H9 (cell line): Measurements from ENCODE around the gene MYOZ3. TPM values are rescaled to one million over a fixed set of nuclear protein-coding genes. Genes with fewer than 3 reads are reported as not detected.

Experiments
- DNase-seq: peaks from one replicate; pipeline ENCODE4 v3.0.0-alpha.2; 2017
- H2AFZ ChIP-seq: one replicate; pipeline ENCODE4 v1.6.1; 2013; ENCODE audit warnings: mild to moderate bottlenecking, low read length, control low read depth, moderate library complexity
- H2AK5ac ChIP-seq: 2 replicates; pipeline ENCODE4 v1.6.1; 2013; ENCODE audit warnings: low read length, control low read depth, mixed read lengths; ENCODE audit not compliant: insufficient read length
- H2BK120ac ChIP-seq: one replicate; pipeline ENCODE4 v1.6.1; 2013; ENCODE audit warnings: low read depth, mild to moderate bottlenecking, low read length, control low read depth, inconsistent platforms; ENCODE audit not compliant: poor library complexity, severe bottlenecking
- H2BK12ac ChIP-seq: 2 replicates; pipeline ENCODE4 v1.6.1; 2013; ENCODE audit warnings: low read length, control low read depth, mixed read lengths, low read depth; ENCODE audit not compliant: insufficient read length
- H2BK15ac ChIP-seq: 2 replicates; pipeline ENCODE4 v1.6.1; 2013; ENCODE audit warnings: low read depth, low read length, control low read depth
- H2BK20ac ChIP-seq: one replicate; pipeline ENCODE4 v1.6.1; 2013; ENCODE audit warnings: low read depth, mild to moderate bottlenecking, low read length, control low read depth, inconsistent platforms; ENCODE audit not compliant: poor library complexity, severe bottlenecking
- H2BK5ac ChIP-seq: 2 replicates; pipeline ENCODE4 v1.6.1; 2013; ENCODE audit warnings: low read length, control low read depth, mixed read lengths; ENCODE audit not compliant: insufficient read length
- H3K14ac ChIP-seq: 2 replicates; pipeline ENCODE4 v1.6.1; 2013; ENCODE audit warnings: low read length, control low read depth; ENCODE audit not compliant: insufficient read depth
- H3K18ac ChIP-seq: 2 replicates; pipeline ENCODE4 v1.6.1; 2013; ENCODE audit warnings: low read depth, mild to moderate bottlenecking, mixed read lengths, low read length, control low read depth; ENCODE audit not compliant: insufficient read length
- H3K23ac ChIP-seq: 2 replicates; pipeline ENCODE4 v1.6.1; 2013; ENCODE audit warnings: low read length, control low read depth, mixed read lengths, low read depth; ENCODE audit not compliant: insufficient read length
- H3K23me2 ChIP-seq: 2 replicates; pipeline ENCODE4 v1.6.1; 2013; ENCODE audit warnings: low read depth, mild to moderate bottlenecking, mixed read lengths, low read length, control low read depth; ENCODE audit not compliant: insufficient read length, poor library complexity, severe bottlenecking
- H3K27ac ChIP-seq: 2 replicates; pipeline ENCODE4 v1.5.1; 2013; ENCODE audit warnings: low read length, control low read depth, mixed read lengths, low read depth; ENCODE audit not compliant: insufficient read length
- H3K27me3 ChIP-seq: 2 replicates; pipeline ENCODE4 v1.6.1; 2013; ENCODE audit warnings: low read length, control low read depth, inconsistent platforms; ENCODE audit not compliant: insufficient read depth
- H3K4ac ChIP-seq: 2 replicates; pipeline ENCODE4 v1.6.1; 2013; ENCODE audit warnings: low read depth, mild to moderate bottlenecking, control low read depth, inconsistent platforms, low read length, moderate library complexity
- H3K4me1 ChIP-seq: 2 replicates; pipeline ENCODE4 v1.6.1; 2013; ENCODE audit warnings: low read length, control low read depth, inconsistent platforms; ENCODE audit not compliant: insufficient read depth
- H3K4me2 ChIP-seq: 2 replicates; pipeline ENCODE4 v1.6.1; 2013; ENCODE audit warnings: low read length, control low read depth, mixed read lengths; ENCODE audit not compliant: insufficient read length, insufficient read depth
- H3K56ac ChIP-seq: 2 replicates; pipeline ENCODE4 v1.6.1; 2013; ENCODE audit warnings: low read depth, mild to moderate bottlenecking, mixed read lengths, low read length, control low read depth; ENCODE audit not compliant: insufficient read length
- H3K79me1 ChIP-seq: 2 replicates; pipeline ENCODE4 v1.6.1; 2013; ENCODE audit warnings: low read depth, mild to moderate bottlenecking, moderate library complexity, low read length, control low read depth, inconsistent platforms; ENCODE audit not compliant: insufficient read depth, poor library complexity, severe bottlenecking
- H3K79me2 ChIP-seq: 2 replicates; pipeline ENCODE4 v1.6.1; 2013; ENCODE audit warnings: low read length, control low read depth, inconsistent platforms; ENCODE audit not compliant: insufficient read depth
- H3K9ac ChIP-seq: 2 replicates; pipeline ENCODE4 v1.6.1; 2013; ENCODE audit warnings: low read length, control low read depth, mixed read lengths; ENCODE audit not compliant: insufficient read length; ENCODE audit errors: extremely low read depth
- H3K9me3 ChIP-seq: one replicate; pipeline ENCODE4 v1.6.1; 2013; ENCODE audit warnings: low read depth, low read length, inconsistent platforms; ENCODE audit not compliant: control insufficient read depth
- H3T11ph ChIP-seq: one replicate; pipeline ENCODE4 v1.6.1; 2013; ENCODE audit warnings: mild to moderate bottlenecking, low read length, control low read depth, inconsistent platforms
- H4K20me1 ChIP-seq: one replicate; pipeline ENCODE4 v1.6.1; 2013; ENCODE audit not compliant: control insufficient read depth, insufficient read length, insufficient read depth
- H4K5ac ChIP-seq: 2 replicates; pipeline ENCODE4 v1.6.1; 2013; ENCODE audit warnings: low read depth, mild to moderate bottlenecking, mixed read lengths, low read length, control low read depth; ENCODE audit not compliant: insufficient read length
- H4K8ac ChIP-seq: replicated peaks from 2 replicates; pipeline ENCODE4 v1.6.1; 2013; ENCODE audit warnings: low read length, control low read depth, mixed read lengths, low read depth; ENCODE audit not compliant: insufficient read length
- H4K91ac ChIP-seq: 2 replicates; pipeline ENCODE4 v1.6.1; 2013; ENCODE audit warnings: low read depth, mild to moderate bottlenecking, moderate library complexity, mixed read lengths, low read length, control low read depth; ENCODE audit not compliant: insufficient read length
- H3K27ac Mint-ChIP-seq, 3 experiments: 2 replicates in 2 of 3; 3 replicates in 1 of 3; pipeline ENCODE4 v1.8.0; 2020 to 2021; ENCODE audit warnings: mixed read lengths in 3 of 3, mild to moderate bottlenecking in 1 of 3, moderate library complexity in 1 of 3
- H3K27me3 Mint-ChIP-seq: 2 replicates; pipeline ENCODE4 v1.8.0; 2021; ENCODE audit warnings: low read depth, mild to moderate bottlenecking, moderate library complexity, mixed read lengths
- H3K36me3 Mint-ChIP-seq, 3 experiments: 2 replicates in 2 of 3; 3 replicates in 1 of 3; pipeline ENCODE4 v1.8.0; 2020 to 2021; ENCODE audit warnings: low read depth in 3 of 3, mixed read lengths in 3 of 3; ENCODE audit not compliant: insufficient read depth in 1 of 3
- H3K4me1 Mint-ChIP-seq, 2 experiments: 2 replicates each; pipeline ENCODE4 v1.8.0; 2020; ENCODE audit warnings: mixed read lengths in 2 of 2
- H3K4me3 Mint-ChIP-seq, 2 experiments: 2 replicates in 1 of 2; 3 replicates in 1 of 2; pipeline ENCODE4 v1.8.0; 2020 to 2021; ENCODE audit warnings: mild to moderate bottlenecking in 2 of 2, mixed read lengths in 2 of 2, moderate library complexity in 1 of 2
- H3K9me3 Mint-ChIP-seq, 2 experiments: 2 replicates in 1 of 2; 3 replicates in 1 of 2; pipeline ENCODE4 v1.8.0; 2020; ENCODE audit warnings: mild to moderate bottlenecking in 2 of 2, mixed read lengths in 2 of 2, moderate library complexity in 1 of 2
- WGBS: extraction: QIAGEN DNeasy Blood & Tissue Kit; methylation state at CpG from one replicate; pipeline ENCODE4 v1.1.7; 2013; ENCODE audit warnings: missing lambda C conversion rate, low lambda C conversion rate, mixed read lengths; ENCODE audit not compliant: insufficient read length; ENCODE audit errors: extremely low coverage; 5-methylcytosine and 5-hydroxymethylcytosine counted together
- total RNA-seq: library from RNA; stranded (reverse); gene quantifications from 2 replicates; pipeline ENCODE4 v1.2.1, GENCODE V29; 2021
- TF ChIP-seq, protein P1 (sequence below): fragments of 200-600 bp; sonication (generic); conservative IDR thresholded peaks from 3 replicates; pipeline ENCODE4 v1.8.0; 2021; ENCODE audit warnings: antibody characterized with exemption, mild to moderate bottlenecking

MYOZ3 gene
- total RNA-seq, 1 experiment from 2014 or later, result 18.1 TPM

DNA sequence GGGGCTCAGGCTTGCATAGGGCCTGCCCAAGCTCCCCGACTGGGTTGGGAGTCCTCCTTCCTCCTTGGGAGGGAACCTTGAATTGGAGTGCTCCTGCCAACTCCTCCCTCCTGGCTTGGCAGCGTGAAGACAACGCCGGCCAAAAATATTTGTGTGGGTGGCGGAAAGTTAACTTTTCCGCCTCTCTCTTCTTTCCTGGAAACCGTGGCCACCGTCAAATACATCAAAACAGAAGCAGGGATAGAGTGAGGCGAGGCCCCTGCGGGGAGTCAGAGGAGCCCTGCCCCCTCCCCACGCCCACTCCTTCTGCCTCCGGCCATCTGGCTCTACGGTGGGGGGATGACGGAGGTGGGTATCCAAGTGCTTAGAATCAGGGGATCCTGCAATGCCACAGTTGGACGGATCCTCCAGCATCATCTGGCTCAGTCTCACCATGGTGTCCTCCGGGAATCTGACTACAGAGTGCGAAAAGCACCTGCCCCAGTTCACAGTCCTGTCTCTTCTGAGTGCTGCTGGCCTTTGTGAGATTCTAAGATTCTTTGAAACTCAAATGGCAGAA lies 45.8 kb upstream of the MYOZ3 start:
- Histone ChIP-seq H2BK120ac (no peak overlapping the region), H2AK5ac (no peak overlapping the region), H3K4ac (no peak overlapping the region), H3K18ac (no peak overlapping the region), H3K23me2 (no peaks in the 10 kb centered on the region), H3K4me1 (no peaks in the 10 kb centered on the region), H3K23ac (no peak overlapping the region), H2BK15ac (no peak overlapping the region), H3K9me3 (no peaks in the 10 kb centered on the region), H2BK12ac (no peak overlapping the region), H3K9ac (no peak overlapping the region), H3K4me2 (no peak overlapping the region), H2AFZ (no peak overlapping the region), H3K14ac (no peak overlapping the region), H3K79me1 (no peaks in the 10 kb centered on the region), H4K20me1 (no peaks in the 10 kb centered on the region), H3K79me2 (no peaks in the 10 kb centered on the region; the same call in 1 of the 2 replicates), H4K5ac (no peak overlapping the region), H3K27me3 (no peaks in the 10 kb centered on the region), H3K56ac (no peak overlapping the region), H4K91ac (no peak overlapping the region), H3K27ac (no peak overlapping the region), H2BK5ac (no peak overlapping the region), H3T11ph (no peak overlapping the region), H4K8ac (no peak overlapping the region), H2BK20ac (no peak overlapping the region)
- H3K27me3 Mint-ChIP-seq, result peaks cover 6% of the 10 kb centered on the region
- H3K9me3 Mint-ChIP-seq, result no peaks in the 10 kb centered on the region
- TF ChIP-seq, protein P1, sequence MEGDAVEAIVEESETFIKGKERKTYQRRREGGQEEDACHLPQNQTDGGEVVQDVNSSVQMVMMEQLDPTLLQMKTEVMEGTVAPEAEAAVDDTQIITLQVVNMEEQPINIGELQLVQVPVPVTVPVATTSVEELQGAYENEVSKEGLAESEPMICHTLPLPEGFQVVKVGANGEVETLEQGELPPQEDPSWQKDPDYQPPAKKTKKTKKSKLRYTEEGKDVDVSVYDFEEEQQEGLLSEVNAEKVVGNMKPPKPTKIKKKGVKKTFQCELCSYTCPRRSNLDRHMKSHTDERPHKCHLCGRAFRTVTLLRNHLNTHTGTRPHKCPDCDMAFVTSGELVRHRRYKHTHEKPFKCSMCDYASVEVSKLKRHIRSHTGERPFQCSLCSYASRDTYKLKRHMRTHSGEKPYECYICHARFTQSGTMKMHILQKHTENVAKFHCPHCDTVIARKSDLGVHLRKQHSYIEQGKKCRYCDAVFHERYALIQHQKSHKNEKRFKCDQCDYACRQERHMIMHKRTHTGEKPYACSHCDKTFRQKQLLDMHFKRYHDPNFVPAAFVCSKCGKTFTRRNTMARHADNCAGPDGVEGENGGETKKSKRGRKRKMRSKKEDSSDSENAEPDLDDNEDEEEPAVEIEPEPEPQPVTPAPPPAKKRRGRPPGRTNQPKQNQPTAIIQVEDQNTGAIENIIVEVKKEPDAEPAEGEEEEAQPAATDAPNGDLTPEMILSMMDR, result no peak
- no CpG with 5 or more reads among the region's 17 CpGs for WGBS
- peaks cover 43 to 45% of the 10 kb centered on the region in 2 experiments for H3K4me1 Mint-ChIP-seq
- H3K36me3 Mint-ChIP-seq, result no peaks in the 10 kb centered on the region
- DNase-seq, result no peak
- no peak overlapping the region; a peak in 1 of 7 replicates for H3K27ac Mint-ChIP-seq
- no peak overlapping the region; a peak in 1 of 5 replicates for H3K4me3 Mint-ChIP-seq
